Vagina (tissue), 2 donors: Measurements from ENCODE around the gene CRX.
"Not testable (repeated sequence)": the region's sequence is repeated elsewhere in the genome, so short reads cannot be mapped to it uniquely, and the experiment has no call there.

ENCODE experiments used
- POLR2A ChIP-seq, 2 donors: fragments of 450-650 bp; IDR thresholded peaks; one replicate each; pipeline ENCODE4 v1.6.1; 2017; ENCODE audit warnings: antibody characterized with exemption in 2 of 2, mild to moderate bottlenecking in 2 of 2, moderate library complexity in 2 of 2
- POLR2AphosphoS5 ChIP-seq, 2 donors: sonication (generic); formaldehyde crosslinking; IDR thresholded peaks; one replicate each; pipeline ENCODE4 v1.9.0; 2017; ENCODE audit warnings: antibody characterized with exemption in 2 of 2, mild to moderate bottlenecking in 2 of 2, low read depth in 1 of 2; ENCODE audit not compliant: insufficient read depth in 1 of 2
- TF ChIP-seq, protein P1 (sequence below), 3 experiments: fragments of 450-650 bp in 2 of 3; fragments of 200-600 bp in 1 of 3; sonication (generic) in 1 of 3; IDR thresholded peaks; one replicate each; pipeline ENCODE4 v1.5.1; 2017 to 2019; ENCODE audit warnings: antibody characterized with exemption in 3 of 3, mild to moderate bottlenecking in 2 of 3, moderate library complexity in 2 of 3

DNA sequence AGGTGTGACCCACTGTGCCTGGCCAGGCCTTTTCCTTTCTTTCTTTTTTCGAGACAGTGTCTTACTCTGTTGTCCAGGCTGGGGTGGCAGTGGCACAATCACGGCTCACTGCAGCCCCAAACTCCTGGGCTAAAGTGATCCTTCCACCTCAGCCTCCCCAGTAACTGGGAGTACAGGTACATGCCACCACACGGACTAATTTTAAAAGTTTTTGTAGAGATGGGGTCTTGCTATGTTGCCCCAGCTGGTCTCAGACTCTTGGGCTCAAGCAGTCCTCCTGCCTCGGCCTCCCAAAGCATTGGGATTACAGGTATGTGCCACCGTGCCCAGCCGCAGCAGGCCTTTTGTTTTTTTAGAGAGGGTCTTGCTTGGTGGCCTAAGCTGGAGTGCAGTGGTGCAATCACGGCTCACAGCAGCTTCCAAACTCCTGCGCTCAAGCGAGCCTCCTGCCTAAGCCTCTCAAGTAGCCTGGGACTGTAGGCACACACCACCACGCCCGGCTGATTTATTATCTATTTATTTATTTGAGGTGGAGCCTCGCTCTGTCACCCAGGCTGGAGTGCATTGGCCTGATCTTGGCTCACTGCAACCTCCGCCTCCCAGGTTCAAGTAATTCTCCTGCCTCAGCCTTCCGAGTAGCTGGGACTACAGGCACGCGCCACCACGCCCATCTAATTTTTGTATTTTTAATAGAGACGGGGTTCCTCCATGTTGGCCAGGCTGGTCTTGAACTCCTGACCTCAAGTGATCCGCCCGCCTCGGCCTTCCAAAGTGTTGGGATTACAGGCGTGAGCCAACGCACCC is 44.3 kb upstream of the CRX start:
- TF ChIP-seq, protein P1, sequence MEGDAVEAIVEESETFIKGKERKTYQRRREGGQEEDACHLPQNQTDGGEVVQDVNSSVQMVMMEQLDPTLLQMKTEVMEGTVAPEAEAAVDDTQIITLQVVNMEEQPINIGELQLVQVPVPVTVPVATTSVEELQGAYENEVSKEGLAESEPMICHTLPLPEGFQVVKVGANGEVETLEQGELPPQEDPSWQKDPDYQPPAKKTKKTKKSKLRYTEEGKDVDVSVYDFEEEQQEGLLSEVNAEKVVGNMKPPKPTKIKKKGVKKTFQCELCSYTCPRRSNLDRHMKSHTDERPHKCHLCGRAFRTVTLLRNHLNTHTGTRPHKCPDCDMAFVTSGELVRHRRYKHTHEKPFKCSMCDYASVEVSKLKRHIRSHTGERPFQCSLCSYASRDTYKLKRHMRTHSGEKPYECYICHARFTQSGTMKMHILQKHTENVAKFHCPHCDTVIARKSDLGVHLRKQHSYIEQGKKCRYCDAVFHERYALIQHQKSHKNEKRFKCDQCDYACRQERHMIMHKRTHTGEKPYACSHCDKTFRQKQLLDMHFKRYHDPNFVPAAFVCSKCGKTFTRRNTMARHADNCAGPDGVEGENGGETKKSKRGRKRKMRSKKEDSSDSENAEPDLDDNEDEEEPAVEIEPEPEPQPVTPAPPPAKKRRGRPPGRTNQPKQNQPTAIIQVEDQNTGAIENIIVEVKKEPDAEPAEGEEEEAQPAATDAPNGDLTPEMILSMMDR (IDR thresholded peaks at IDR 0.05) = not testable (repeated sequence)
- TF ChIP-seq POLR2A (IDR thresholded peaks at IDR 0.05); POLR2AphosphoS5 (IDR thresholded peaks at IDR 0.05; ENCODE audit: insufficient read depth in 1 of 2, low read depth in 1 of 2): not testable (repeated sequence)
